Heart left ventricle (tissue), 13 donors: Measurements from ENCODE around the gene CCDC93.

ENCODE experiments used
- CTCF ChIP-seq, 12 donors: fragments of 200-600 bp; sonication (generic) in 4 of 12; IDR thresholded peaks; one replicate each; pipeline versions ENCODE4 v1.5.0 to v1.8.0; 2018 to 2022; ENCODE audit warnings: antibody characterized with exemption in 12 of 12, mild to moderate bottlenecking in 5 of 12
- POLR2A ChIP-seq, 2 donors: fragments of 450-650 bp; IDR thresholded peaks; one replicate each; pipeline ENCODE4 v1.6.1; 2017; ENCODE audit warnings: antibody characterized with exemption in 2 of 2, mild to moderate bottlenecking in 2 of 2, moderate library complexity in 2 of 2
- donor health status: ischemic (EF 13 %, LVEDD 7.1; RV severe dilation, severe dysfunction).
- donor health status: DM: no; HTN: yes; CAD: no.
- donor health status: DM: no; HTN: no; CAD: no.
- donor health status: ischemic (EF 25% LVEDD 6.9; RV normal size, moderate dysfunction).
- donor health status: ischemic (EF 25% LVEDD 5.7; RV mildly dilated, moderate dysfunction).
- donor health status: ischemic (EF 35%, LVEDD 5.7; RV mildly dilated, moderate dysfunction).
- donor health status: nonischemic (EF 11% LVEDD 7.7; RV severe dilation, severe dysfunction).
- donor health status: DM: yes; HTN: yes; CAD: no.
- donor health status: PGD.
- donor health status: ischemic (EF 29% LVEDD 5.4; RV normal size, mild dysfunction).
- donor health status: nonischemic (EF 23%, LVEDD 6.1; RV moderate dilation, normal function).

GRCh38 chr2:118050974-118051373 is 37.1 kb upstream of the CCDC93 start:
- TF ChIP-seq POLR2A (IDR thresholded peaks at IDR 0.05) (no peak), CTCF (IDR thresholded peaks at IDR 0.05) (no peak)
